WTC11 (cell line): ENCODE results near the gene DAB1. TPM values are rescaled to one million over a fixed set of nuclear protein-coding genes. Genes with fewer than 3 reads are reported as not detected.

ENCODE experiments used
- ATAC-seq: fragments of 200-7000 bp; cut with Tn5 transposase; 2 replicates; pipeline ENCODE4 v1.10.0; 2021; ENCODE audit warnings: mild to moderate bottlenecking, moderate library complexity
- CTCF ChIA-PET: fragments of 300-600 bp; sonication (Branson Sonifier 250); formaldehyde crosslinking; loops from one replicate; lab custom pipeline; 2021; ENCODE audit warnings: antibody characterized with exemption; lab: Charles Lee
- POLR2A ChIA-PET: fragments of 350-600 bp; sonication (Branson Sonifier 250); formaldehyde crosslinking; loops from one replicate; lab custom pipeline; 2021; ENCODE audit warnings: antibody characterized with exemption; lab: Charles Lee
- DNase-seq: peaks from one replicate; pipeline ENCODE4 v3.0.0; 2021; ENCODE audit warnings: low spot score
- H3K27ac Mint-ChIP-seq: 2 replicates; pipeline ENCODE4 v1.8.0; 2021; ENCODE audit warnings: mixed read lengths
- H3K27me3 Mint-ChIP-seq: 2 replicates; pipeline ENCODE4 v1.8.0; 2021; ENCODE audit warnings: low read depth, mild to moderate bottlenecking, moderate library complexity, mixed read lengths
- H3K36me3 Mint-ChIP-seq: 2 replicates; pipeline ENCODE4 v1.8.0; 2021; ENCODE audit warnings: mixed read lengths
- H3K4me1 Mint-ChIP-seq: 2 replicates; pipeline ENCODE4 v1.8.0; 2022; ENCODE audit warnings: mixed read lengths
- H3K4me3 Mint-ChIP-seq: 2 replicates; pipeline ENCODE4 v1.8.0; 2021; ENCODE audit warnings: mild to moderate bottlenecking, moderate library complexity, mixed read lengths
- H3K9me3 Mint-ChIP-seq: 2 replicates; pipeline ENCODE4 v1.8.0; 2021; ENCODE audit warnings: mixed read lengths
- ARID4B ChIP-seq: sonication (generic); formaldehyde crosslinking; IDR thresholded peaks from 2 replicates; pipeline ENCODE4 v1.8.0; 2023; ENCODE audit warnings: missing genetic modification reagents, mild to moderate bottlenecking, borderline replicate concordance
- MAX ChIP-seq: sonication (generic); formaldehyde crosslinking; IDR thresholded peaks from 2 replicates; pipeline ENCODE4 v1.8.0; 2022; ENCODE audit warnings: mild to moderate bottlenecking, missing genetic modification reagents
- PREB ChIP-seq: sonication (generic); formaldehyde crosslinking; IDR thresholded peaks from 2 replicates; pipeline ENCODE4 v1.8.1; 2022; ENCODE audit warnings: mild to moderate bottlenecking, missing genetic modification reagents, moderate library complexity, borderline replicate concordance
- SMAD3 ChIP-seq: sonication (generic); formaldehyde crosslinking; IDR thresholded peaks from 2 replicates; pipeline ENCODE4 v1.8.0; 2022; ENCODE audit warnings: missing genetic modification reagents, mild to moderate bottlenecking, borderline replicate concordance
- TEAD1 ChIP-seq: sonication (generic); formaldehyde crosslinking; IDR thresholded peaks from 2 replicates; pipeline ENCODE4 v1.8.0; 2022; ENCODE audit warnings: mild to moderate bottlenecking, missing genetic modification reagents
- ZBTB21 ChIP-seq: sonication (generic); formaldehyde crosslinking; IDR thresholded peaks from 2 replicates; pipeline ENCODE4 v1.8.1; 2023; ENCODE audit warnings: mild to moderate bottlenecking, missing genetic modification reagents, borderline replicate concordance
- ZNF423 ChIP-seq: fragments of 250-450 bp; sonication (Bioruptor Pico); IDR thresholded peaks from 2 replicates; pipeline ENCODE4 v2.1.2; 2022; ENCODE audit warnings: mild to moderate bottlenecking, moderate library complexity
- ZNF671 ChIP-seq: fragments of 250-450 bp; sonication (Bioruptor Pico); IDR thresholded peaks from 2 replicates; pipeline ENCODE4 v1.8.0; 2021; ENCODE audit warnings: mild to moderate bottlenecking
- total RNA-seq: library from RNA; stranded (reverse); gene quantifications from 3 replicates; pipeline ENCODE4 v1.2.3, GENCODE V29; 2021
- TF ChIP-seq, protein P1 (sequence below): sonication (generic); formaldehyde crosslinking; conservative IDR thresholded peaks from 2 replicates; pipeline ENCODE4 v1.8.1; 2023; ENCODE audit warnings: mild to moderate bottlenecking, low read depth, missing genetic modification reagents, moderate library complexity
- TF ChIP-seq, protein P2 (sequence below): sonication (generic); formaldehyde crosslinking; IDR thresholded peaks from 2 replicates; pipeline ENCODE4 v1.8.1; 2023; ENCODE audit warnings: mild to moderate bottlenecking, moderate library complexity, missing genetic modification reagents
- TF ChIP-seq, protein P3 (sequence below): sonication (generic); formaldehyde crosslinking; IDR thresholded peaks from 2 replicates; pipeline ENCODE4 v1.8.1; 2023; ENCODE audit warnings: mild to moderate bottlenecking, missing genetic modification reagents, borderline replicate concordance
- TF ChIP-seq, protein P4 (sequence below): fragments of 250-450 bp; sonication (Bioruptor Pico); conservative IDR thresholded peaks from 2 replicates; pipeline ENCODE4 v1.9.0; 2021; ENCODE audit warnings: mild to moderate bottlenecking
- TF ChIP-seq, protein P5 (sequence below): sonication (generic); formaldehyde crosslinking; IDR thresholded peaks from 2 replicates; pipeline ENCODE4 v1.8.0; 2022; ENCODE audit warnings: mild to moderate bottlenecking, missing genetic modification reagents

Gene DAB1
- total RNA-seq, 1 experiment from 2014 or later = 10.7 TPM

DNA sequence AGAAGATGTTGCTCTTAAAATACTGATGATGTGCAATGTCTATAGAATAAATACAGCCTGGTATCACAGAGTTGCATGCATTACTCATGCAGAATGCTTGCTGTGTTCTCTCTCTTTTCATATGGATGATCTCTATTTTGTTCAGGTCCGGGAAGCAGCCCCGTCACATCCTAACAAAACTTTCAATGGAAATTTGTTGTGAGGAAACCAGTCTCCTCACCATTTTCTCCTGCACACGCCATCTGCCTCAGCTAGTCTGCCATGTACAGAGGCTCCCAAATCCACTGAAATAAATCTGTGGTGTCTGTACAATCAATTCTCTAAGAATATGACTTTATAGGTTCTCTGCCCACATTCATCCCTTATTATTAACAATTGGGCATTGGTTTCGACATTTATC, 42.4 kb downstream of the DAB1 start (continued):
- TF ChIP-seq, protein P1, sequence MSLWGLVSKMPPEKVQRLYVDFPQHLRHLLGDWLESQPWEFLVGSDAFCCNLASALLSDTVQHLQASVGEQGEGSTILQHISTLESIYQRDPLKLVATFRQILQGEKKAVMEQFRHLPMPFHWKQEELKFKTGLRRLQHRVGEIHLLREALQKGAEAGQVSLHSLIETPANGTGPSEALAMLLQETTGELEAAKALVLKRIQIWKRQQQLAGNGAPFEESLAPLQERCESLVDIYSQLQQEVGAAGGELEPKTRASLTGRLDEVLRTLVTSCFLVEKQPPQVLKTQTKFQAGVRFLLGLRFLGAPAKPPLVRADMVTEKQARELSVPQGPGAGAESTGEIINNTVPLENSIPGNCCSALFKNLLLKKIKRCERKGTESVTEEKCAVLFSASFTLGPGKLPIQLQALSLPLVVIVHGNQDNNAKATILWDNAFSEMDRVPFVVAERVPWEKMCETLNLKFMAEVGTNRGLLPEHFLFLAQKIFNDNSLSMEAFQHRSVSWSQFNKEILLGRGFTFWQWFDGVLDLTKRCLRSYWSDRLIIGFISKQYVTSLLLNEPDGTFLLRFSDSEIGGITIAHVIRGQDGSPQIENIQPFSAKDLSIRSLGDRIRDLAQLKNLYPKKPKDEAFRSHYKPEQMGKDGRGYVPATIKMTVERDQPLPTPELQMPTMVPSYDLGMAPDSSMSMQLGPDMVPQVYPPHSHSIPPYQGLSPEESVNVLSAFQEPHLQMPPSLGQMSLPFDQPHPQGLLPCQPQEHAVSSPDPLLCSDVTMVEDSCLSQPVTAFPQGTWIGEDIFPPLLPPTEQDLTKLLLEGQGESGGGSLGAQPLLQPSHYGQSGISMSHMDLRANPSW (CRISPR knock-in tag) = no peak
- no peak for TF ChIP-seq SMAD3 (CRISPR knock-in tag)
- TF ChIP-seq MAX (CRISPR knock-in tag) = no peak
- TF ChIP-seq TEAD1 (CRISPR knock-in tag) = no peak

- Mint-ChIP-seq H3K27me3 (no peaks in the 10 kb centered on the region), H3K4me1 (peaks cover 22% of the 10 kb centered on the region)
- POLR2A ChIA-PET = no interaction called here
- TF ChIP-seq, protein P2, sequence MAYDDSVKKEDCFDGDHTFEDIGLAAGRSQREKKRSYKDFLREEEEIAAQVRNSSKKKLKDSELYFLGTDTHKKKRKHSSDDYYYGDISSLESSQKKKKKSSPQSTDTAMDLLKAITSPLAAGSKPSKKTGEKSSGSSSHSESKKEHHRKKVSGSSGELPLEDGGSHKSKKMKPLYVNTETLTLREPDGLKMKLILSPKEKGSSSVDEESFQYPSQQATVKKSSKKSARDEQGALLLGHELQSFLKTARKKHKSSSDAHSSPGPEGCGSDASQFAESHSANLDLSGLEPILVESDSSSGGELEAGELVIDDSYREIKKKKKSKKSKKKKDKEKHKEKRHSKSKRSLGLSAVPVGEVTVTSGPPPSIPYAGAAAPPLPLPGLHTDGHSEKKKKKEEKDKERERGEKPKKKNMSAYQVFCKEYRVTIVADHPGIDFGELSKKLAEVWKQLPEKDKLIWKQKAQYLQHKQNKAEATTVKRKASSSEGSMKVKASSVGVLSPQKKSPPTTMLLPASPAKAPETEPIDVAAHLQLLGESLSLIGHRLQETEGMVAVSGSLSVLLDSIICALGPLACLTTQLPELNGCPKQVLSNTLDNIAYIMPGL (CRISPR knock-in tag) = no peak
- no peak for TF ChIP-seq ZBTB21 (CRISPR knock-in tag)
- no peak for TF ChIP-seq ZNF423
- TF ChIP-seq, protein P3, sequence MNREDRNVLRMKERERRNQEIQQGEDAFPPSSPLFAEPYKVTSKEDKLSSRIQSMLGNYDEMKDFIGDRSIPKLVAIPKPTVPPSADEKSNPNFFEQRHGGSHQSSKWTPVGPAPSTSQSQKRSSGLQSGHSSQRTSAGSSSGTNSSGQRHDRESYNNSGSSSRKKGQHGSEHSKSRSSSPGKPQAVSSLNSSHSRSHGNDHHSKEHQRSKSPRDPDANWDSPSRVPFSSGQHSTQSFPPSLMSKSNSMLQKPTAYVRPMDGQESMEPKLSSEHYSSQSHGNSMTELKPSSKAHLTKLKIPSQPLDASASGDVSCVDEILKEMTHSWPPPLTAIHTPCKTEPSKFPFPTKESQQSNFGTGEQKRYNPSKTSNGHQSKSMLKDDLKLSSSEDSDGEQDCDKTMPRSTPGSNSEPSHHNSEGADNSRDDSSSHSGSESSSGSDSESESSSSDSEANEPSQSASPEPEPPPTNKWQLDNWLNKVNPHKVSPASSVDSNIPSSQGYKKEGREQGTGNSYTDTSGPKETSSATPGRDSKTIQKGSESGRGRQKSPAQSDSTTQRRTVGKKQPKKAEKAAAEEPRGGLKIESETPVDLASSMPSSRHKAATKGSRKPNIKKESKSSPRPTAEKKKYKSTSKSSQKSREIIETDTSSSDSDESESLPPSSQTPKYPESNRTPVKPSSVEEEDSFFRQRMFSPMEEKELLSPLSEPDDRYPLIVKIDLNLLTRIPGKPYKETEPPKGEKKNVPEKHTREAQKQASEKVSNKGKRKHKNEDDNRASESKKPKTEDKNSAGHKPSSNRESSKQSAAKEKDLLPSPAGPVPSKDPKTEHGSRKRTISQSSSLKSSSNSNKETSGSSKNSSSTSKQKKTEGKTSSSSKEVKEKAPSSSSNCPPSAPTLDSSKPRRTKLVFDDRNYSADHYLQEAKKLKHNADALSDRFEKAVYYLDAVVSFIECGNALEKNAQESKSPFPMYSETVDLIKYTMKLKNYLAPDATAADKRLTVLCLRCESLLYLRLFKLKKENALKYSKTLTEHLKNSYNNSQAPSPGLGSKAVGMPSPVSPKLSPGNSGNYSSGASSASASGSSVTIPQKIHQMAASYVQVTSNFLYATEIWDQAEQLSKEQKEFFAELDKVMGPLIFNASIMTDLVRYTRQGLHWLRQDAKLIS (CRISPR knock-in tag) = no peak
- TF ChIP-seq ZNF671 (CRISPR knock-in tag) = no peak
- TF ChIP-seq, all 79 proteins: peak for 0
- Mint-ChIP-seq H3K9me3 (no peaks in the 10 kb centered on the region), H3K4me3 (no peak overlapping the region), H3K36me3 (no peaks in the 10 kb centered on the region), H3K27ac (no peak overlapping the region)
- CTCF ChIA-PET = no interaction called here
- DNase-seq (no peak), ATAC-seq (no peak)
These were observed 42.9 kb downstream of the DAB1 start for GRCh38 chr1:57380923-57381322.

- Mint-ChIP-seq H3K36me3 (no peaks in the 10 kb centered on the region), H3K27ac (no peak overlapping the region), H3K4me1 (peaks cover 22% of the 10 kb centered on the region), H3K9me3 (no peaks in the 10 kb centered on the region), H3K27me3 (no peaks in the 10 kb centered on the region), H3K4me3 (no peak overlapping the region)
- DNase-seq (no peak), ATAC-seq (no peak)
- ChIA-PET POLR2A (no interaction called here), CTCF (interaction anchor here (0.6 to 1.3 kb wide), 2 partner anchors 14 to 74 kb away, joined by 3 to 4 read pairs; no protein-coding TSS in a partner anchor)
- TF ChIP-seq, protein P4, sequence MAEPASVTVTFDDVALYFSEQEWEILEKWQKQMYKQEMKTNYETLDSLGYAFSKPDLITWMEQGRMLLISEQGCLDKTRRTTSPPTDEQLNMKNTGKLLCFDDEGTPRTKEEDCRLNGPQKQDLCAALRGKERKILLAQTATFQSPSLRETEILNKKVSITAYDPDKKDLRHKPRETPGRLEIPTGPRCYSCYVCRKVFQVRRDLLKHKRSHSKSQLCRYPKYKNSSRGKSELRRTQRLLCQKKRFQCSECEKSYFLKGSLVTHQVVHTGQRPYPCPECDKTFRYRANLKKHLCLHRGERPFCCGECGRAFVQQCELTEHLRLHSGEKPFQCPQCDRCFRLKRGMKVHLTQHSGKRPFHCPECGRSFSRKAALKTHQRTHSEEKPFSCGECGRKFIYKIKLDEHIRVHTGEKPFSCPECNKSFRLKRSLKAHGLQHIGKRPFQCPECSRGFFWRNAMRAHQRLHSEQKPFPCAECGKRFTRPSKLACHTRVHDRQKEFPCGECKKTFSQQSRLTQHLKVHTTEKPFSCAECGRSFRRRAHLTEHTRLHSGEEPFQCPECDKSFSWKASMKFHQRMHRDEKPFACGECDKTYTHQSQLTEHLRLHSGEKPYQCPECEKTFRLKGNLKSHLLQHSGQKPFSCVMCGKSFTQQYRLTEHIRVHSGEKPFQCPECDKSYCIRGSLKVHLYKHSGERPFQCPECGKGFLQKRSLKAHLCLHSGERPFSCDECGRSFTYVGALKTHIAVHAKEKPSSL = no peak
- TF ChIP-seq PREB (CRISPR knock-in tag) = no peak
- TF ChIP-seq, protein P5, sequence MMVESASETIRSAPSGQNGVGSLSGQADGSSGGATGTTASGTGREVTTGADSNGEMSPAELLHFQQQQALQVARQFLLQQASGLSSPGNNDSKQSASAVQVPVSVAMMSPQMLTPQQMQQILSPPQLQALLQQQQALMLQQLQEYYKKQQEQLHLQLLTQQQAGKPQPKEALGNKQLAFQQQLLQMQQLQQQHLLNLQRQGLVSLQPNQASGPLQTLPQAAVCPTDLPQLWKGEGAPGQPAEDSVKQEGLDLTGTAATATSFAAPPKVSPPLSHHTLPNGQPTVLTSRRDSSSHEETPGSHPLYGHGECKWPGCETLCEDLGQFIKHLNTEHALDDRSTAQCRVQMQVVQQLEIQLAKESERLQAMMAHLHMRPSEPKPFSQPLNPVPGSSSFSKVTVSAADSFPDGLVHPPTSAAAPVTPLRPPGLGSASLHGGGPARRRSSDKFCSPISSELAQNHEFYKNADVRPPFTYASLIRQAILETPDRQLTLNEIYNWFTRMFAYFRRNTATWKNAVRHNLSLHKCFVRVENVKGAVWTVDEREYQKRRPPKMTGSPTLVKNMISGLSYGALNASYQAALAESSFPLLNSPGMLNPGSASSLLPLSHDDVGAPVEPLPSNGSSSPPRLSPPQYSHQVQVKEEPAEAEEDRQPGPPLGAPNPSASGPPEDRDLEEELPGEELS (CRISPR knock-in tag) = no peak
- TF ChIP-seq ARID4B (CRISPR knock-in tag) = no peak
These were observed 45.3 kb downstream of the DAB1 start for GRCh38 chr1:57378534-57378933.
